HG03457 (cell line): ENCODE results near the gene IMMP2L.

Experiments
- ATAC-seq: cut with Tn5 transposase; IDR thresholded peaks from one replicate; pipeline ENCODE4 v1.9.1; 2021; ENCODE audit warnings: moderate number of reproducible peaks; ENCODE audit not compliant: unreplicated experiment

Gene IMMP2L

GRCh38 chr7:110625294-110625693 lies 937.0 kb downstream of the IMMP2L start:
- ATAC-seq: no peak

GRCh38 chr7:110623436-110623835 lies 938.9 kb downstream of the IMMP2L start:
- ATAC-seq: no peak

GRCh38 chr7:110621289-110621688 lies 941.0 kb downstream of the IMMP2L start:
- no peak for ATAC-seq

GRCh38 chr7:110620110-110620735 lies 942.1 kb downstream of the IMMP2L start:
- no peak for ATAC-seq
